ENCODE data around the gene CT47A7. TPM values are rescaled to one million over a fixed set of nuclear protein-coding genes. Genes with fewer than 3 reads are reported as not detected.
"Not testable (repeated sequence)": the region's sequence is repeated elsewhere in the genome, so short reads cannot be mapped to it uniquely, and the experiment has no call there.

CT47A7 gene
- not detected for polyA plus RNA-seq (2013, experiment 1 of 2)
- not detected for polyA plus RNA-seq (2013, experiment 2 of 2)

DNA sequence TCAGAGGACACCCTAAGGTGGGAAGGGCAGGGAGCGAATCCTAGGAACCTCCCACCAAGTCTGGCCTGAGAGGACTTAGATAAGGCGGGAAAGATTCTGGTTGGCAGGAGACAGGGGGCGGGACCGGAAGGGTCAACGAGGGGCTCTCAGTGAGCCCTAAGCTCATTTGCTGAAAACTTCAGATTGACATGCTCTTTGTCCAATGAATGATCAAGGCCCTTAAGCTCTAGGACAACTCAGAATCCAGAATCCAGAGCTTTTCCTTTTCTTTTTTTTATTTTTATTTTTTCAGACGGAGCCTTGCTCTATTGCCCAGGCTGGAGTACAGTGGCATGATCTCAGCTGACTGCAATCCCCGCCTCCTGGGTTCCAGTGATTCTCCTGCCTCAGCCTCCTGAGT is at the start of gene CT47A7:
CT47A7 (minus strand) TSS at position 101 of the 400 bp plus-strand sequence. CDS start 255 bp downstream, outside the sequence.
- H3K4ac ChIP-seq (ENCODE audit: low read depth, low read length); H3K4me1 ChIP-seq (ENCODE audit: control insufficient read depth, low read depth, low read length); H3K4me2 ChIP-seq (ENCODE audit: low read length); H3K23ac ChIP-seq (ENCODE audit: low read length); H3K4me3 ChIP-seq (ENCODE audit: low read length); H3K79me1 ChIP-seq (ENCODE audit: low read length); H3K79me2 ChIP-seq (ENCODE audit: control insufficient read depth, insufficient read depth, low read length); H3K27me3 ChIP-seq (ENCODE audit: insufficient read depth, low read length, poor library complexity); H3K9ac ChIP-seq (ENCODE audit: low read length); H2BK120ac ChIP-seq (ENCODE audit: low read depth, low read length); H3K18ac ChIP-seq (ENCODE audit: low read length); H2AK5ac ChIP-seq (ENCODE audit: low read length); H3K56ac ChIP-seq (ENCODE audit: low read length); H3K36me3 ChIP-seq (ENCODE audit: control insufficient read depth, insufficient read depth, low read length); H3K27ac ChIP-seq (ENCODE audit: low read depth, low read length); H4K8ac ChIP-seq (ENCODE audit: low read depth, low read length); H2BK15ac ChIP-seq (replicated peaks; ENCODE audit: low read depth); H4K5ac ChIP-seq (ENCODE audit: low read length); H2BK5ac ChIP-seq (ENCODE audit: low read length); DNase-seq: not testable (repeated sequence)
- no CpG with 5 or more reads among the region's 7 CpGs for WGBS (ENCODE audit: extremely low coverage, insufficient coverage, low lambda C conversion rate)

DNA sequence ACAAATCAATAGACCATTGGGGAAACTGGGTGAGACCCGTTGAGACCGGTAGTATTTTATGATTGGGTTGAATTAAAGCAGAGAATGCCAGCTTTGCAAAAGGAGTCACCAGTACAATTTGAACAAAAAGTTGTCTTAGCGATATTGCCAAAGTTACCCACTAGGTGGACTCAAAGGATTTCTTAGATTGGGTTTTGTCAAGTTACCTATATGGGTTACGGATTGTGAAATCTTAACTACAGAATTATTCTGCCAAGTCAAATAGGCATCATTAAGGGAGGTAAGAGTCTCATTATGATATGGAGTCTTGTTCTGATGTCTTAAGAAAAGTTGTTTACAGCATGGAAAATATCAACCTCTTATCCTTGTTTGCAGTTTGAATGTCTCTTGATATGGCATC is 44.2 kb upstream of the CT47A7 start:
- H3K9ac ChIP-seq (ENCODE audit: low read length) = no peak overlapping the region
- no peak overlapping the region for H2AK5ac ChIP-seq (ENCODE audit: low read length)
- H3K79me1 ChIP-seq (ENCODE audit: low read length) = no peaks in the 10 kb centered on the region
- no peak overlapping the region for H3K4me2 ChIP-seq (ENCODE audit: low read length)
- H3K18ac ChIP-seq (ENCODE audit: low read length) = no peak overlapping the region
- H3K4me3 ChIP-seq (ENCODE audit: low read length) = no peak overlapping the region
- peak; percentile 36 for DNase-seq
- no peak overlapping the region for H4K8ac ChIP-seq (ENCODE audit: low read depth, low read length)
- H4K5ac ChIP-seq (ENCODE audit: low read length) = no peak overlapping the region
- H3K79me2 ChIP-seq (ENCODE audit: control insufficient read depth, insufficient read depth, low read length) = no peaks in the 10 kb centered on the region
- H3K56ac ChIP-seq (ENCODE audit: low read length) = no peak overlapping the region
- H2BK15ac ChIP-seq (replicated peaks; ENCODE audit: low read depth) = no peak overlapping the region
- H3K27ac ChIP-seq (ENCODE audit: low read depth, low read length) = no peak overlapping the region
- H3K4ac ChIP-seq (ENCODE audit: low read depth, low read length) = no peak overlapping the region
- H3K27me3 ChIP-seq (ENCODE audit: insufficient read depth, low read length, poor library complexity) = no peaks in the 10 kb centered on the region
- H3K36me3 ChIP-seq (ENCODE audit: control insufficient read depth, insufficient read depth, low read length) = no peaks in the 10 kb centered on the region
- no peak overlapping the region for H3K23ac ChIP-seq (ENCODE audit: low read length)
- H2BK120ac ChIP-seq (ENCODE audit: low read depth, low read length) = no peak overlapping the region
- H3K4me1 ChIP-seq (ENCODE audit: control insufficient read depth, low read depth, low read length) = no peaks in the 10 kb centered on the region
- WGBS (ENCODE audit: extremely low coverage, insufficient coverage, low lambda C conversion rate) = no CpG with 5 or more reads among the region's 4 CpGs
- no peak overlapping the region for H2BK5ac ChIP-seq (ENCODE audit: low read length)

GRCh38 chrX:120999413-120999812 is 43.0 kb upstream of the CT47A7 start:
- Histone ChIP-seq H3K23ac (ENCODE audit: low read length) (no peak overlapping the region), H3K4me2 (ENCODE audit: low read length) (no peak overlapping the region), H3K4me1 (ENCODE audit: control insufficient read depth, low read depth, low read length) (no peaks in the 10 kb centered on the region), H4K8ac (ENCODE audit: low read depth, low read length) (no peak overlapping the region), H2BK15ac (replicated peaks; ENCODE audit: low read depth) (no peak overlapping the region), H2BK120ac (ENCODE audit: low read depth, low read length) (no peak overlapping the region), H2AK5ac (ENCODE audit: low read length) (no peak overlapping the region), H3K79me2 (ENCODE audit: control insufficient read depth, insufficient read depth, low read length) (no peaks in the 10 kb centered on the region), H2BK5ac (ENCODE audit: low read length) (no peak overlapping the region), H3K27me3 (ENCODE audit: insufficient read depth, low read length, poor library complexity) (no peaks in the 10 kb centered on the region), H3K18ac (ENCODE audit: low read length) (no peak overlapping the region), H3K27ac (ENCODE audit: low read depth, low read length) (no peak overlapping the region), H3K36me3 (ENCODE audit: control insufficient read depth, insufficient read depth, low read length) (no peaks in the 10 kb centered on the region), H3K9ac (ENCODE audit: low read length) (no peak overlapping the region), H3K79me1 (ENCODE audit: low read length) (no peaks in the 10 kb centered on the region), H3K4ac (ENCODE audit: low read depth, low read length) (no peak overlapping the region), H3K4me3 (ENCODE audit: low read length) (no peak overlapping the region), H3K56ac (ENCODE audit: low read length) (no peak overlapping the region), H4K5ac (ENCODE audit: low read length) (no peak overlapping the region)
- WGBS (ENCODE audit: extremely low coverage, insufficient coverage, low lambda C conversion rate) = no CpG with 5 or more reads among the region's 3 CpGs
- no peak for DNase-seq

DNA sequence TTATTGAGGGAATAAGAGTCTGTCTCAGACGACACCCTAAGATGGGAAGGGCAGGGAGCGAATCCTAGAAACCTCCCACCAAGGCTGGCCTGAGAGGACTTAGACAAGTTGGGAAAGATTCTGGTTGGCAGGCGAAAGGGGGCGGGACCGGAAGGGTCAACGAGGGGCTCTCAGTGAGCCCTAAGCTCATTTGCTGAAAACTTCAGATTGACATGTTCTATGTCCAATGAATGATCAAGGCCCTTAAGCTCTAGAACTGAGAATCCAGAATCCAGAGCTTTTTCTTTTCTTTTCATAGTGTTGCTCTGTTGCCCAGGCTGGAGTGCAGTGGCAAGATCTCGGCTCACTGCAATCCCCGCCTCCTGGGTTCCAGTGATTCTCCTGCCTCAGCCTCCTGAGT is 29.3 kb upstream of the CT47A7 start, which contains the start of gene CT47A1:
CT47A1 (minus strand) TSS at position 101 of the 400 bp plus-strand sequence. CDS start 231 bp downstream, outside the sequence.
- WGBS (ENCODE audit: extremely low coverage, insufficient coverage, low lambda C conversion rate) = no CpG with 5 or more reads among the region's 8 CpGs

More for the DNA sequence above, 29.3 kb upstream of the CT47A7 start, which contains the start of gene CT47A1:
- H3K56ac ChIP-seq (ENCODE audit: low read length); H3K4me2 ChIP-seq (ENCODE audit: low read length); DNase-seq; H2BK120ac ChIP-seq (ENCODE audit: low read depth, low read length); H3K27me3 ChIP-seq (ENCODE audit: insufficient read depth, low read length, poor library complexity); H2AK5ac ChIP-seq (ENCODE audit: low read length); H3K4ac ChIP-seq (ENCODE audit: low read depth, low read length); H3K23ac ChIP-seq (ENCODE audit: low read length); H3K27ac ChIP-seq (ENCODE audit: low read depth, low read length); H4K8ac ChIP-seq (ENCODE audit: low read depth, low read length); H3K4me3 ChIP-seq (ENCODE audit: low read length); H3K79me1 ChIP-seq (ENCODE audit: low read length); H3K18ac ChIP-seq (ENCODE audit: low read length); H3K9ac ChIP-seq (ENCODE audit: low read length); H3K4me1 ChIP-seq (ENCODE audit: control insufficient read depth, low read depth, low read length); H3K79me2 ChIP-seq (ENCODE audit: control insufficient read depth, insufficient read depth, low read length); H4K5ac ChIP-seq (ENCODE audit: low read length); H3K36me3 ChIP-seq (ENCODE audit: control insufficient read depth, insufficient read depth, low read length); H2BK5ac ChIP-seq (ENCODE audit: low read length); H2BK15ac ChIP-seq (replicated peaks; ENCODE audit: low read depth): not testable (repeated sequence)

Small RNA genes lying within 50 kb of the gene (small RNA-seq; reads per million reads assigned to genes)
- not detected for gene AL670379.1 (ENCODE audit: insufficient read depth)
- not detected for gene AL670379.10 (ENCODE audit: insufficient read depth)
- gene AL670379.11 (ENCODE audit: insufficient read depth) = not detected
- gene AL670379.12 (ENCODE audit: insufficient read depth) = not detected
- gene AL670379.2 (ENCODE audit: insufficient read depth) = not detected
- gene AL670379.3 (ENCODE audit: insufficient read depth) = not detected
- not detected for gene AL670379.4 (ENCODE audit: insufficient read depth)
- not detected for gene AL670379.5 (ENCODE audit: insufficient read depth)
- not detected for gene AL670379.6 (ENCODE audit: insufficient read depth)
- gene AL670379.7 (ENCODE audit: insufficient read depth) = not detected
- gene AL670379.8 (ENCODE audit: insufficient read depth) = not detected
- gene AL670379.9 (ENCODE audit: insufficient read depth) = not detected
